Ascending aorta (tissue), 2 donors: ENCODE measurements around the gene DIO3. TPM values are rescaled to one million over a fixed set of nuclear protein-coding genes. Genes with fewer than 3 reads are reported as not detected.

Experiments used
- DNase-seq, 2 donors: peaks; one replicate each; pipeline ENCODE4 v3.0.0-alpha.2; 2019; ENCODE audit warnings: low spot score in 2 of 2
- H3K27ac ChIP-seq, 2 donors: fragments of 200-600 bp; sonication (generic); one replicate each; pipeline ENCODE4 v1.5.1; 2016 to 2017; ENCODE audit warnings: mild to moderate bottlenecking in 1 of 2
- H3K27me3 ChIP-seq: fragments of 200-600 bp; sonication (generic); one replicate; pipeline ENCODE4 v1.5.1; 2017
- H3K36me3 ChIP-seq, 2 donors: fragments of 200-600 bp; sonication (generic); one replicate each; pipeline ENCODE4 v1.5.1; 2016
- H3K4me1 ChIP-seq, 2 donors: fragments of 200-600 bp; sonication (generic); one replicate each; pipeline ENCODE4 v1.5.1; 2016 to 2017; ENCODE audit warnings: mild to moderate bottlenecking in 1 of 2
- H3K4me3 ChIP-seq, 2 donors: fragments of 200-600 bp; sonication (generic); one replicate each; pipeline ENCODE4 v1.5.1; 2016 to 2017; ENCODE audit warnings: mild to moderate bottlenecking in 1 of 2
- H3K9me3 ChIP-seq, 2 donors: fragments of 200-600 bp; sonication (generic); one replicate each; pipeline ENCODE4 v1.5.1; 2016
- intact Hi-C: fragments of 100-400 bp; cut with DNase I; formaldehyde crosslinking; loops from one replicate; pipeline ENCODE4 v1.15.1; 2023
- total RNA-seq: library from RNA; depleted of rRNA; stranded (reverse); fragments of >200 nt; gene quantifications from one replicate; pipeline ENCODE4 v1.1.0, GENCODE V29; 2016
- TF ChIP-seq, protein P1 (sequence below), 3 experiments: fragments of 200-600 bp in 2 of 3; fragments of 450-650 bp in 1 of 3; sonication (generic) in 2 of 3; IDR thresholded peaks; one replicate each; pipeline ENCODE4 v1.5.1; 2016 to 2019; ENCODE audit warnings: antibody characterized with exemption in 3 of 3, mild to moderate bottlenecking in 1 of 3, moderate library complexity in 1 of 3

DIO3 gene
- total RNA-seq, 1 donor from 2014 or later: not detected

- Histone ChIP-seq H3K9me3 (no peaks in the 10 kb centered on the region), H3K27me3 (no peaks in the 10 kb centered on the region), H3K27ac (no peak overlapping the region), H3K4me1 (no peaks in the 10 kb centered on the region), H3K36me3 (no peaks in the 10 kb centered on the region), H3K4me3 (no peak overlapping the region)
- TF ChIP-seq, protein P1, sequence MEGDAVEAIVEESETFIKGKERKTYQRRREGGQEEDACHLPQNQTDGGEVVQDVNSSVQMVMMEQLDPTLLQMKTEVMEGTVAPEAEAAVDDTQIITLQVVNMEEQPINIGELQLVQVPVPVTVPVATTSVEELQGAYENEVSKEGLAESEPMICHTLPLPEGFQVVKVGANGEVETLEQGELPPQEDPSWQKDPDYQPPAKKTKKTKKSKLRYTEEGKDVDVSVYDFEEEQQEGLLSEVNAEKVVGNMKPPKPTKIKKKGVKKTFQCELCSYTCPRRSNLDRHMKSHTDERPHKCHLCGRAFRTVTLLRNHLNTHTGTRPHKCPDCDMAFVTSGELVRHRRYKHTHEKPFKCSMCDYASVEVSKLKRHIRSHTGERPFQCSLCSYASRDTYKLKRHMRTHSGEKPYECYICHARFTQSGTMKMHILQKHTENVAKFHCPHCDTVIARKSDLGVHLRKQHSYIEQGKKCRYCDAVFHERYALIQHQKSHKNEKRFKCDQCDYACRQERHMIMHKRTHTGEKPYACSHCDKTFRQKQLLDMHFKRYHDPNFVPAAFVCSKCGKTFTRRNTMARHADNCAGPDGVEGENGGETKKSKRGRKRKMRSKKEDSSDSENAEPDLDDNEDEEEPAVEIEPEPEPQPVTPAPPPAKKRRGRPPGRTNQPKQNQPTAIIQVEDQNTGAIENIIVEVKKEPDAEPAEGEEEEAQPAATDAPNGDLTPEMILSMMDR (IDR thresholded peaks at IDR 0.05): no peak
- no peak for DNase-seq
- intact Hi-C loops: no loop called here
Measured at GRCh38 chr14:101577221-101577909, 16.1 kb downstream of the DIO3 start.

- Histone ChIP-seq H3K36me3 (no peaks in the 10 kb centered on the region), H3K4me1 (no peaks in the 10 kb centered on the region)
- intact Hi-C loops: no loop called here
Measured at GRCh38 chr14:101578489-101578888, 17.2 kb downstream of the DIO3 start.

GRCh38 chr14:101579372-101580080 is 18.2 kb downstream of the DIO3 start:
- intact Hi-C loops: no loop called here
- TF ChIP-seq, protein P1 (IDR thresholded peaks at IDR 0.05): no peak

More at GRCh38 chr14:101578489-101578888, 17.2 kb downstream of the DIO3 start:
- H3K27me3 ChIP-seq: no peaks in the 10 kb centered on the region
- TF ChIP-seq, protein P1 (IDR thresholded peaks at IDR 0.05): no peak
- no peak overlapping the region for H3K27ac ChIP-seq
- DNase-seq: no peak
- H3K4me3 ChIP-seq: no peak overlapping the region
- H3K9me3 ChIP-seq: no peaks in the 10 kb centered on the region

DNA sequence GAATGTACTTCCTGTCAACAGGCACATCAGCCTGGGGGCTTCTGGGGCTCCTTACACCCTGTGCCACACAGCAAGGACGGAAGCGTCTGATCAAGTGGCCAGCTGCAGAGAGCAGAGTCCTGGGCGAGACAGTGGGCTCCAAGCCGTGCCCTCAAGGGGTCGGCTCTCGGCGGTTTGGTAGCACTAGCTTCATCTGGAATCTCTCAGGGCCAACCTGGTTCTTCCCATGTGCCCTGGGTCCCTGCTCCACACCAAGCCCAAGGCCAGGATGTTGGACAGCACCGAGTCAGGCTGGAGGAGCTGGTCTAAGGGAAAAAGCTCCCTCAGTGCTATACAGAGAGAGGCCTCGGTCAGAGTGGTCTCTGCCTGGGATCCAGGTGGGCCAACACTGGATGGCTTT is 20.5 kb downstream of the DIO3 start:
- TF ChIP-seq, protein P1 (IDR thresholded peaks at IDR 0.05): no peak
- intact Hi-C loops: no loop called here
- DNase-seq: no peak
- Histone ChIP-seq H3K27me3 (no peaks in the 10 kb centered on the region), H3K4me1 (no peaks in the 10 kb centered on the region), H3K36me3 (no peaks in the 10 kb centered on the region), H3K4me3 (no peak overlapping the region), H3K9me3 (no peaks in the 10 kb centered on the region), H3K27ac (no peak overlapping the region)

More at GRCh38 chr14:101579372-101580080, 18.2 kb downstream of the DIO3 start:
- Histone ChIP-seq H3K4me1 (no peaks in the 10 kb centered on the region), H3K27ac (no peak overlapping the region), H3K4me3 (no peak overlapping the region), H3K27me3 (no peaks in the 10 kb centered on the region), H3K9me3 (no peaks in the 10 kb centered on the region), H3K36me3 (no peaks in the 10 kb centered on the region)
- DNase-seq: no peak

- DNase-seq: no peak
- TF ChIP-seq, protein P1 (IDR thresholded peaks at IDR 0.05): no peak
- H3K27me3 ChIP-seq: no peaks in the 10 kb centered on the region
- no peak overlapping the region for H3K4me3 ChIP-seq
- no peaks in the 10 kb centered on the region for H3K36me3 ChIP-seq
- intact Hi-C loops: no loop called here
- no peaks in the 10 kb centered on the region for H3K4me1 ChIP-seq
- H3K27ac ChIP-seq: no peak overlapping the region
- no peaks in the 10 kb centered on the region for H3K9me3 ChIP-seq
Measured at GRCh38 chr14:101582294-101582693, 21.0 kb downstream of the DIO3 start.
